ENCODE results near the gene RNF166. TPM values are rescaled to one million over a fixed set of nuclear protein-coding genes. Genes with fewer than 3 reads are reported as not detected.

The RNF166 gene
- total and polyA plus RNA-seq, 4 experiments from 2014 or later: 90.5 to 137 (median 111) TPM

GRCh38 chr16:88732172-88732960, 26.2 kb upstream of the RNF166 start:
- Mint-ChIP-seq H3K27ac (no peak overlapping the region), H3K9me3 (peaks cover 0 to 2% (median 0%) of the 10 kb centered on the region in 8 donors), H3K4me3 (no peak overlapping the region), H3K36me3 (peaks cover 10 to 21% of the 10 kb centered on the region in 2 donors), H3K4me1 (peaks cover 0 to 7% (median 1%) of the 10 kb centered on the region in 4 donors), H3K27me3 (no peaks in the 10 kb centered on the region)
- CTCF ChIA-PET (ENCODE audit: partially characterized antibody): no interaction called here
- no peak for DNase-seq
- Histone ChIP-seq H3K9me3 (ENCODE audit: control insufficient read depth in 1 of 2, low read length in 2 of 2) (no peaks in the 10 kb centered on the region), H3K4me3 (ENCODE audit: low read length in 2 of 2) (no peak overlapping the region), H3K27ac (ENCODE audit: low read depth, low read length) (no peak overlapping the region), H3K27me3 (ENCODE audit: insufficient read depth, low read length) (no peaks in the 10 kb centered on the region), H3K4me1 (ENCODE audit: insufficient read depth, low read length) (peaks cover under 1% of the 10 kb centered on the region), H3K36me3 (ENCODE audit: insufficient read depth, low read length) (peaks cover 45% of the 10 kb centered on the region)
- POLR2A ChIA-PET (ENCODE audit: partially characterized antibody): interaction anchor here (1.7 kb wide), 1 partner anchor 49 kb away, joined by 4 read pairs; no protein-coding TSS in a partner anchor
- intact Hi-C loops (cut with micrococcal nuclease): no loop called here

GRCh38 chr16:88731699-88732098, 25.5 kb upstream of the RNF166 start:
- POLR2A ChIA-PET (ENCODE audit: partially characterized antibody): no interaction called here
- intact Hi-C loops (cut with micrococcal nuclease): no loop called here
- H3K27ac Mint-ChIP-seq: peak overlapping the region in 1 of 7 donors; percentile 24

GRCh38 chr16:88730632-88731607, 24.7 kb upstream of the RNF166 start:
- no peak overlapping the region for H3K4me3 Mint-ChIP-seq
- no peak for DNase-seq
- peaks cover 13 to 25% of the 10 kb centered on the region in 2 donors for H3K36me3 Mint-ChIP-seq
- peak overlapping the region in 4 of 7 donors; percentile 24 to 59 (median 54) for H3K27ac Mint-ChIP-seq
- no peaks in the 10 kb centered on the region for H3K27me3 Mint-ChIP-seq
- H3K4me3 ChIP-seq (ENCODE audit: low read length in 2 of 2): no peak overlapping the region
- H3K4me1 Mint-ChIP-seq: peaks cover 0 to 7% (median 1%) of the 10 kb centered on the region in 4 donors
- no peak overlapping the region for H3K27ac ChIP-seq (ENCODE audit: low read depth, low read length)
- ChIA-PET CTCF (ENCODE audit: partially characterized antibody) (no interaction called here), POLR2A (ENCODE audit: partially characterized antibody) (no interaction called here)
- H3K9me3 Mint-ChIP-seq: peaks cover 0 to 2% (median 0%) of the 10 kb centered on the region in 8 donors
- no peaks in the 10 kb centered on the region for H3K9me3 ChIP-seq (ENCODE audit: control insufficient read depth in 1 of 2, low read length in 2 of 2)
- intact Hi-C loops (cut with micrococcal nuclease): no loop called here
- no peaks in the 10 kb centered on the region for H3K27me3 ChIP-seq (ENCODE audit: insufficient read depth, low read length)
- H3K36me3 ChIP-seq (ENCODE audit: insufficient read depth, low read length): peaks cover 56% of the 10 kb centered on the region
- no peaks in the 10 kb centered on the region for H3K4me1 ChIP-seq (ENCODE audit: insufficient read depth, low read length)

More at GRCh38 chr16:88731699-88732098, 25.5 kb upstream of the RNF166 start:
- Histone ChIP-seq H3K4me1 (ENCODE audit: insufficient read depth, low read length) (no peaks in the 10 kb centered on the region), H3K27ac (ENCODE audit: low read depth, low read length) (no peak overlapping the region), H3K4me3 (ENCODE audit: low read length in 2 of 2) (no peak overlapping the region), H3K36me3 (ENCODE audit: insufficient read depth, low read length) (peaks cover 52% of the 10 kb centered on the region), H3K9me3 (ENCODE audit: control insufficient read depth in 1 of 2, low read length in 2 of 2) (no peaks in the 10 kb centered on the region), H3K27me3 (ENCODE audit: insufficient read depth, low read length) (no peaks in the 10 kb centered on the region)
- peaks cover 0 to 7% (median 1%) of the 10 kb centered on the region in 4 donors for H3K4me1 Mint-ChIP-seq
- CTCF ChIA-PET (ENCODE audit: partially characterized antibody): no interaction called here
- DNase-seq: no peak
- no peak overlapping the region for H3K4me3 Mint-ChIP-seq
- H3K9me3 Mint-ChIP-seq: peaks cover 0 to 2% (median 0%) of the 10 kb centered on the region in 8 donors
- no peaks in the 10 kb centered on the region for H3K27me3 Mint-ChIP-seq
- H3K36me3 Mint-ChIP-seq: peaks cover 10 to 21% of the 10 kb centered on the region in 2 donors

DNA sequence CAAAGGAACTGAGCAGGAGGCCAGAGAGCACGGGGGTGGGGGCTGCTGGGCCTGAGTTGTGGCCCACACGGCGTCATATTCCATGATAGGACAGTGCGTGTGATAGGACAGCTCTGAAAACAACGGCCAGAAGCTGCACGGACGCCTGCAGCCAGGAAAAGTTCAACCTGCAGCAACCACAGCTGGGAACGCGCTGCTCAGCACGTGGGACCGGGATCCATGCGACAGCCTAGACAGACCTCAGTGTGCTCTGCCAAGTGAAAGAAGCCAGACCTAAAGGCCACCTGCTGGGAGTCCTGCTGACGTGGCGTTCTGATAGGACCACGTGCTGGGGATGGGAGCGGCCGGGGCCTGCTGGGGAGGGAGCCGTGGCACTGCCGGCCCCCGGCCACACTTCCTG, 21.7 kb upstream of the RNF166 start:
- no peak overlapping the region for H3K4me3 Mint-ChIP-seq
- Histone ChIP-seq H3K4me3 (ENCODE audit: low read length in 2 of 2) (no peak overlapping the region), H3K4me1 (ENCODE audit: insufficient read depth, low read length) (no peaks in the 10 kb centered on the region), H3K36me3 (ENCODE audit: insufficient read depth, low read length) (peaks cover 62% of the 10 kb centered on the region), H3K27ac (ENCODE audit: low read depth, low read length) (no peak overlapping the region), H3K27me3 (ENCODE audit: insufficient read depth, low read length) (no peaks in the 10 kb centered on the region), H3K9me3 (ENCODE audit: control insufficient read depth in 1 of 2, low read length in 2 of 2) (no peaks in the 10 kb centered on the region)
- H3K27ac Mint-ChIP-seq: peak overlapping the region in 1 of 7 donors; percentile 72
- POLR2A ChIA-PET (ENCODE audit: partially characterized antibody): no interaction called here
- peaks cover 0 to 7% (median under 1%) of the 10 kb centered on the region in 4 donors for H3K4me1 Mint-ChIP-seq
- DNase-seq: no peak
- H3K27me3 Mint-ChIP-seq: no peaks in the 10 kb centered on the region
- intact Hi-C loops (cut with micrococcal nuclease): no loop called here
- peaks cover 10 to 35% of the 10 kb centered on the region in 2 donors for H3K36me3 Mint-ChIP-seq
- CTCF ChIA-PET (ENCODE audit: partially characterized antibody): no interaction called here
- peaks cover 0 to 2% (median 0%) of the 10 kb centered on the region in 8 donors for H3K9me3 Mint-ChIP-seq

DNA sequence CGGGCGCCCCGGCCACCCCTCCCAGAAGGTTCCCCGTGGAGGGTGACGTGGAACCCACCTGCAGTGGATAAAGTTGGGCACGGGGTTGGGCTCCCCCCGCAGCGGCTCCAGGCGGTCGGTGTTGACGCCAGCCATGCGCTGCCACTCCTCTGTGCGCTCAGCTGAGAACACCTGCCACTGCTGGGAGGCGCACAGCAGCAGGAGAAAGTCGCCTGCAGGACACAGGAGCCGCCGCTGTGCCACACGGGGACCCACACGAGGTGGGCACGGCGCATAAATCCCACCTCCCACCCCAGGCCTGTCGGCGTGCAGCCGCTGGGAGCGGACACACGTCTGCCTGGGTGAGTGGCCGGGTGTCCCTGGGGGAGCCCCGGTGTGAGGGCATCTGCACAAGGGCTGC, 20.8 kb upstream of the RNF166 start:
- Histone ChIP-seq H3K9me3 (ENCODE audit: control insufficient read depth in 1 of 2, low read length in 2 of 2) (no peaks in the 10 kb centered on the region), H3K27ac (ENCODE audit: low read depth, low read length) (no peak overlapping the region), H3K4me3 (ENCODE audit: low read length in 2 of 2) (no peak overlapping the region), H3K27me3 (ENCODE audit: insufficient read depth, low read length) (no peaks in the 10 kb centered on the region), H3K36me3 (ENCODE audit: insufficient read depth, low read length) (peaks cover 68% of the 10 kb centered on the region), H3K4me1 (ENCODE audit: insufficient read depth, low read length) (no peaks in the 10 kb centered on the region)
- intact Hi-C loops (cut with micrococcal nuclease): no loop called here
- Mint-ChIP-seq H3K36me3 (peaks cover 14 to 34% of the 10 kb centered on the region in 2 donors), H3K4me3 (no peak overlapping the region), H3K4me1 (peaks cover 0 to 7% (median under 1%) of the 10 kb centered on the region in 4 donors), H3K27me3 (no peaks in the 10 kb centered on the region), H3K27ac (no peak overlapping the region), H3K9me3 (peaks cover 0 to 2% (median 0%) of the 10 kb centered on the region in 8 donors)
- POLR2A ChIA-PET (ENCODE audit: partially characterized antibody): no interaction called here
- CTCF ChIA-PET (ENCODE audit: partially characterized antibody): no interaction called here
- DNase-seq: no peak

DNA sequence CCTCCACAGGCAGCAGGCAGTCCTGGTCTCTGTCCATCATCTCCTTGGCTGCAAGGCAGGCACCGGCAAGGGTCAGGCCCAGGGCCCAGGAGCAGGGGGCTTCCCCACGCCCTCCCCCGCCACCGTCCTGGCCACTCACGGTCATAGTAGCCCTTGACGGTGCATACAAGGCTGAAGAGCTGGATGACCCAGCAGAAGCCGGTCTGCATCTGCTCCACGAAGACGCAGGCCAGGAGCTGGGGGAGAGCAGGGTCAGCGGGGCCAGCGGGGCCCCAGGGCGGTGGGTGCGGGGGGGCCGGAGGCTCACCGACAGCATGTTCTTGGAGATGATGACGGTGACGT, 20.2 kb upstream of the RNF166 start:
- Mint-ChIP-seq H3K4me1 (peaks cover 0 to 7% (median under 1%) of the 10 kb centered on the region in 4 donors), H3K9me3 (peaks cover 0 to 2% (median 0%) of the 10 kb centered on the region in 8 donors), H3K36me3 (peaks cover 12 to 33% of the 10 kb centered on the region in 2 donors), H3K4me3 (no peak overlapping the region), H3K27me3 (no peaks in the 10 kb centered on the region), H3K27ac (no peak overlapping the region)
- H3K36me3 ChIP-seq (ENCODE audit: insufficient read depth, low read length): peaks cover 72% of the 10 kb centered on the region
- no peaks in the 10 kb centered on the region for H3K4me1 ChIP-seq (ENCODE audit: insufficient read depth, low read length)
- intact Hi-C loops (cut with micrococcal nuclease): no loop called here
- ChIA-PET CTCF (ENCODE audit: partially characterized antibody) (no interaction called here), POLR2A (ENCODE audit: partially characterized antibody) (no interaction called here)
- DNase-seq: no peak
- H3K27ac ChIP-seq (ENCODE audit: low read depth, low read length): no peak overlapping the region
- no peak overlapping the region for H3K4me3 ChIP-seq (ENCODE audit: low read length in 2 of 2)
- H3K27me3 ChIP-seq (ENCODE audit: insufficient read depth, low read length): no peaks in the 10 kb centered on the region
- H3K9me3 ChIP-seq (ENCODE audit: control insufficient read depth in 1 of 2, low read length in 2 of 2): no peaks in the 10 kb centered on the region

All from CD4-positive, alpha-beta memory T cell (primary cell).